IMR-90 (cell line): ENCODE results near the gene MAP3K8. TPM values are rescaled to one million over a fixed set of nuclear protein-coding genes. Genes with fewer than 3 reads are reported as not detected.
A peak's percentile ranks its signal among the peaks of the same experiment; 100 is the strongest.

Source experiments
- ATAC-seq: fragments of 200-7000 bp; cut with Tn5 transposase; 2 replicates; pipeline ENCODE4 v1.9.1; 2020; ENCODE audit warnings: low read depth, mild to moderate bottlenecking, moderate library complexity
- BruUV-seq: library from RNA; stranded (reverse); fragments of 400-500 nt; replicated peaks from 2 replicates; lab custom pipeline; 2021; lab: Mats Ljungman, UMichigan
- CTCF ChIA-PET: fragments of 300-600 bp; formaldehyde crosslinking; extraction: SDS; loops from one replicate; lab custom pipeline; 2021; ENCODE audit warnings: antibody characterized with exemption; lab: Yijun Ruan, JAX
- POLR2A ChIA-PET: fragments of 300-600 bp; sonication (Branson Sonifier 250); formaldehyde crosslinking; loops from one replicate; lab custom pipeline; 2022; ENCODE audit warnings: antibody characterized with exemption; ENCODE audit not compliant: unreplicated experiment; lab: Charles Lee
- DNase-seq: peaks from one replicate; pipeline ENCODE4 v3.0.0; 2013
- H2AFZ ChIP-seq: replicated peaks from 2 replicates; pipeline ENCODE3; 2013; ENCODE audit warnings: low read length, mild to moderate bottlenecking; ENCODE audit not compliant: poor library complexity
- H2AK5ac ChIP-seq: 2 replicates; pipeline ENCODE4 v1.6.1; 2013; ENCODE audit warnings: low read depth, low read length, inconsistent platforms
- H2AK9ac ChIP-seq: replicated peaks from 2 replicates; pipeline ENCODE3; 2013; ENCODE audit warnings: mild to moderate bottlenecking, low read depth, low read length, moderate library complexity; ENCODE audit not compliant: poor library complexity
- H2BK120ac ChIP-seq: 2 replicates; pipeline ENCODE4 v1.6.1; 2013; ENCODE audit warnings: low read depth, low read length, inconsistent platforms
- H2BK15ac ChIP-seq: 3 replicates; pipeline ENCODE4 v1.6.1; 2013; ENCODE audit warnings: low read depth, low read length, inconsistent platforms
- H2BK20ac ChIP-seq: 2 replicates; pipeline ENCODE4 v1.6.1; 2013; ENCODE audit warnings: low read depth, mild to moderate bottlenecking, inconsistent platforms, low read length, moderate library complexity
- H2BK5ac ChIP-seq: 2 replicates; pipeline ENCODE4 v1.6.1; 2013; ENCODE audit warnings: mild to moderate bottlenecking, low read depth, low read length, inconsistent platforms; ENCODE audit not compliant: poor library complexity, severe bottlenecking
- H3K14ac ChIP-seq: replicated peaks from 2 replicates; pipeline ENCODE4 v1.6.1; 2013; ENCODE audit warnings: low read depth, low read length, inconsistent platforms
- H3K18ac ChIP-seq: 2 replicates; pipeline ENCODE4 v1.6.1; 2013; ENCODE audit warnings: low read depth, low read length, control low read depth
- H3K23ac ChIP-seq: 2 replicates; pipeline ENCODE4 v1.6.1; 2013; ENCODE audit warnings: low read depth, low read length, inconsistent platforms
- H3K27ac ChIP-seq: 2 replicates; pipeline ENCODE4 v1.5.1; 2013; ENCODE audit warnings: mild to moderate bottlenecking, control low read depth, low read length; ENCODE audit not compliant: insufficient read depth
- H3K27me3 ChIP-seq: 2 replicates; pipeline ENCODE4 v1.6.1; 2013; ENCODE audit warnings: low read length; ENCODE audit not compliant: control insufficient read depth, insufficient read depth
- H3K36me3 ChIP-seq: 2 replicates; pipeline ENCODE4 v1.6.1; 2013; ENCODE audit warnings: low read length, mixed read lengths; ENCODE audit not compliant: control insufficient read depth, insufficient read depth
- H3K4ac ChIP-seq: 2 replicates; pipeline ENCODE4 v1.6.1; 2013; ENCODE audit warnings: low read depth, low read length, inconsistent platforms
- H3K4me1 ChIP-seq: 2 replicates; pipeline ENCODE4 v1.6.1; 2013; ENCODE audit warnings: low read length, mixed read lengths; ENCODE audit not compliant: control insufficient read depth, insufficient read depth
- H3K4me2 ChIP-seq: 2 replicates; pipeline ENCODE4 v1.6.1; 2013; ENCODE audit warnings: low read depth, mild to moderate bottlenecking, control low read depth, low read length, moderate library complexity
- H3K4me3 ChIP-seq: 2 replicates; pipeline ENCODE4 v1.5.1; 2013; ENCODE audit warnings: low read depth, mild to moderate bottlenecking, control low read depth, low read length, moderate library complexity; ENCODE audit not compliant: insufficient read depth
- H3K56ac ChIP-seq: 2 replicates; pipeline ENCODE4 v1.6.1; 2013; ENCODE audit warnings: low read length, inconsistent platforms; ENCODE audit not compliant: insufficient read depth; ENCODE audit errors: extremely low read depth
- H3K79me1 ChIP-seq, 2 experiments: 2 replicates each; pipeline ENCODE4 v1.6.1; 2013; ENCODE audit warnings: low read length in 2 of 2, inconsistent platforms in 1 of 2, low read depth in 1 of 2
- H3K9ac ChIP-seq: 2 replicates; pipeline ENCODE4 v1.6.1; 2013; ENCODE audit warnings: low read depth, low read length, control low read depth
- H3K9me1 ChIP-seq: 2 replicates; pipeline ENCODE4 v1.6.1; 2013; ENCODE audit warnings: low read length, inconsistent platforms; ENCODE audit not compliant: insufficient read depth
- H3K9me3 ChIP-seq: 2 replicates; pipeline ENCODE4 v1.6.1; 2013; ENCODE audit warnings: low read length; ENCODE audit not compliant: control insufficient read depth, insufficient read depth
- H4K20me1 ChIP-seq: 2 replicates; pipeline ENCODE4 v1.6.1; 2013; ENCODE audit warnings: low read length, inconsistent platforms; ENCODE audit not compliant: insufficient read depth
- H4K5ac ChIP-seq: 2 replicates; pipeline ENCODE4 v1.6.1; 2013; ENCODE audit warnings: mild to moderate bottlenecking, low read depth, low read length, control low read depth
- H4K8ac ChIP-seq, 2 experiments: 2 replicates each; pipeline ENCODE4 v1.6.1; 2013; ENCODE audit warnings: low read depth in 2 of 2, low read length in 2 of 2, control low read depth in 1 of 2, inconsistent platforms in 1 of 2
- H4K91ac ChIP-seq: 2 replicates; pipeline ENCODE4 v1.6.1; 2013; ENCODE audit warnings: low read depth, low read length, inconsistent platforms; ENCODE audit not compliant: insufficient read depth
- MAZ ChIP-seq: IDR thresholded peaks from 2 replicates; pipeline ENCODE4 v1.6.1; 2012; ENCODE audit warnings: low read depth, mild to moderate bottlenecking, low read length, improper control_type of control experiment, moderate library complexity, borderline replicate concordance
- WGBS, 2 experiments: methylation state at CpG; one replicate each; pipeline versions ENCODE4 v1.1.5 to v1.1.7; 2013; ENCODE audit warnings: missing lambda C conversion rate in 2 of 2; ENCODE audit not compliant: insufficient read length in 1 of 2; ENCODE audit errors: extremely low coverage in 2 of 2; 5-methylcytosine and 5-hydroxymethylcytosine counted together
- dilution Hi-C: fragments of 300-500 bp; cut with HindIII; formaldehyde crosslinking; loops from one replicate; pipeline ENCODE4 v1.14.3; 2018; ENCODE audit warnings: low sequenced_read_pairs; ENCODE audit not compliant: unreplicated experiment
- in situ Hi-C: fragments of 300-500 bp; cut with MboI; formaldehyde crosslinking; loops from 3 replicates; pipeline ENCODE4 v1.14.3; 2019; ENCODE audit warnings: low sequenced_read_pairs, inconsistent platforms, mixed read lengths
- intact Hi-C: fragments of 100-400 bp; cut with micrococcal nuclease; formaldehyde crosslinking; loops from 2 replicates; pipeline ENCODE4 v1.10.0; 2022
- polyA plus RNA-seq, 3 experiments: library from polyadenylated mRNA; depleted of rRNA; stranded (reverse); fragments of >200 nt; gene quantifications; 2 replicates each; pipeline ENCODE4 v1.2.3, GENCODE V29; 2012; ENCODE audit warnings: low replicate concordance in 1 of 3
- total RNA-seq: library from RNA; depleted of rRNA; stranded (reverse); fragments of >200 nt; gene quantifications from 2 replicates; pipeline ENCODE4 v1.2.3, GENCODE V29; 2012

MAP3K8 gene
- total and polyA plus RNA-seq, 2 of the 4 experiments (the other 2 are of a cell fraction) = 1.8 to 2.6 TPM

DNA sequence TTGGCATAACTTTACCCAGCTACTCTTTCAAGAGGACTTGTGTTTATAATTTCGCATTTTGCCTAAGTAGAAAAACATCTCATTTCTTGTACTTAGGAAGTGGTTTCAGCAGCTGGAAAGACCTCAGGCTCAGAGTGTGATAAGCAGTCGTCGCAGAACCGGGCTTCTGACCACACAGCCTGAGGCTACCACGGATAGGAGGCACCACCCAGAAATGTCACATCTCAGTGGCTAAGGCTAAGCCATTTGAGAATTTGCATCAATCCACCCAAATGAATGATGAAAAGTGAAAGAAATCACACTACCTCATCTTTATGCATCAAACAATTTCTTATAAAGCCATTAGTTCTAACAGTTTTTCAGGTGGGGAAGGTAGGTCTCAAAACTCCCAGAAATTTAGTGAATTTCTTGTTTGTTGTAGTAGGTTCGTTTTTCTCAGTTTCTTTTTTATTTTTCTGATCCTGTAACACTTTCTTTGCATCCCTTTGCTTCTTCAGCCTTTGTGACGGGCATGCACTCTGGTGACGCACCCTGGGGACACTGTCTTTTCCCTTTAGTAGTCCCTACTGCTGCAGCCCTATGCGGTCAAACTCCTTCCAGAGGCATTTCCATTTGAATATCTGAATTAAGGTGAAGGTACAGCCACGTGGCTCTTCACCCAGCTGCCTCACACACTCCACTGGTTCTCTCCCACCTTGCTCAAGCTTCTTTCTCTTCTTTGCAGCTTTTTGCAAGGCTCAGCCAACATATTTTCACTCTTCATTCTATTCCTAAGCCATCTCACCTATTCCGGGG is 68.5 kb downstream of the MAP3K8 start:
- intact Hi-C loops = no loop called here
- 55% methylated on average over 2 of the region's 11 CpGs; no CpG with 5 or more reads in 1 of the 2 experiments for WGBS, 2 experiments
- Histone ChIP-seq H3K9me3 (no peaks in the 10 kb centered on the region), H2BK20ac (no peak overlapping the region), H2BK120ac (no peak overlapping the region), H4K91ac (no peak overlapping the region), H3K27ac (no peak overlapping the region), H3K27me3 (peaks cover 23% of the 10 kb centered on the region), H3K9ac (no peak overlapping the region), H2AFZ (no peak overlapping the region), H2AK9ac (no peak overlapping the region), H3K14ac (no peak overlapping the region), H3K4me1 (no peaks in the 10 kb centered on the region), H2BK5ac (no peak overlapping the region), H3K9me1 (no peaks in the 10 kb centered on the region), H3K79me1 (no peaks in the 10 kb centered on the region), H4K5ac (no peak overlapping the region), H3K36me3 (no peaks in the 10 kb centered on the region), H3K18ac (no peak overlapping the region), H4K20me1 (no peaks in the 10 kb centered on the region), H4K8ac (no peak overlapping the region), H3K4ac (no peak overlapping the region), H2AK5ac (no peak overlapping the region), H3K23ac (no peak overlapping the region), H3K4me2 (peak overlapping the region; percentile 21; the same call in 1 of the 2 replicates), H3K56ac (no peak overlapping the region), H3K4me3 (no peak overlapping the region), H2BK15ac (no peak overlapping the region)
- TF ChIP-seq MAZ = no peak
- ATAC-seq = peak; percentile 77
- no TSS peak for BruUV-seq
- CTCF ChIA-PET = no interaction called here
- POLR2A ChIA-PET = no interaction called here
- peak; percentile 15 for DNase-seq
- in situ Hi-C loops = no loop called here
- dilution Hi-C loops = no loop called here
